NAMALWA (cell line): Measurements from ENCODE around the gene MAST1.
"Not testable (repeated sequence)": the region's sequence is repeated elsewhere in the genome, so short reads cannot be mapped to it uniquely, and the experiment has no call there.

Experiments used
- DNase-seq: peaks from one replicate; pipeline ENCODE4 v3.0.0-alpha.2; 2015; ENCODE audit warnings: low spot score

The MAST1 gene

GRCh38 chr19:12840091-12841079 is 2.1 kb downstream of the MAST1 start:
- DNase-seq = peak; percentile 88

- DNase-seq = no peak
These were observed 2.8 kb downstream of the MAST1 start for GRCh38 chr19:12841094-12841493.

GRCh38 chr19:12842511-12842910 is 4.2 kb downstream of the MAST1 start:
- no peak for DNase-seq

- DNase-seq = no peak
These were observed 5.0 kb downstream of the MAST1 start for GRCh38 chr19:12843328-12843727.

GRCh38 chr19:12843999-12844732 is 5.9 kb downstream of the MAST1 start:
- no peak for DNase-seq

GRCh38 chr19:12846613-12847012 is 8.3 kb downstream of the MAST1 start:
- DNase-seq = not testable (repeated sequence)

GRCh38 chr19:12847159-12848139 is 9.1 kb downstream of the MAST1 start:
- peak; percentile 83 for DNase-seq

GRCh38 chr19:12856653-12857052 is 18.3 kb downstream of the MAST1 start:
- DNase-seq = no peak

- no peak for DNase-seq
These were observed 20.0 kb downstream of the MAST1 start for GRCh38 chr19:12858041-12858928.

GRCh38 chr19:12859546-12859945 is 21.2 kb downstream of the MAST1 start:
- DNase-seq = no peak

GRCh38 chr19:12864143-12864542 is 25.8 kb downstream of the MAST1 start:
- DNase-seq = no peak

GRCh38 chr19:12864721-12865715 is 26.7 kb downstream of the MAST1 start:
- DNase-seq = no peak

- no peak for DNase-seq
These were observed 27.6 kb downstream of the MAST1 start for GRCh38 chr19:12865746-12866415.

GRCh38 chr19:12866416-12867119 is 28.3 kb downstream of the MAST1 start:
- no peak for DNase-seq

- peak; percentile 39 for DNase-seq
These were observed 29.1 kb downstream of the MAST1 start for GRCh38 chr19:12867120-12868099.

- peak; percentile 57 for DNase-seq
These were observed 30.3 kb downstream of the MAST1 start for GRCh38 chr19:12868540-12869112.

- DNase-seq = peak; percentile 33
These were observed 33.4 kb downstream of the MAST1 start for GRCh38 chr19:12871681-12872080.
